ENCODE measurements around the gene DTWD2. TPM values are rescaled to one million over a fixed set of nuclear protein-coding genes. Genes with fewer than 3 reads are reported as not detected.

Gene DTWD2
- 1.6 and 2.0 TPM in 2 replicates for total RNA-seq

GRCh38 chr5:118987988-118988865 is at the start of gene DTWD2:
Gene DTWD2, minus strand, starts transcription at chr5:118988547. Its CDS starts 36 bp downstream, at chr5:118988511.

Other genes starting within 250 kb of the DTWD2 start
- 26.3 and 30.5 TPM in 2 replicates for gene DMXL1, start 82.5 kb upstream of the DTWD2 start, total RNA-seq